ENCODE results near the gene EDN3. TPM values are rescaled to one million over a fixed set of nuclear protein-coding genes. Genes with fewer than 3 reads are reported as not detected.

The EDN3 gene
- total and polyA plus RNA-seq, 2 donors (not counting 3 experiments of a cell fraction or from before 2014, with no cell fraction given) = not detected

DNA sequence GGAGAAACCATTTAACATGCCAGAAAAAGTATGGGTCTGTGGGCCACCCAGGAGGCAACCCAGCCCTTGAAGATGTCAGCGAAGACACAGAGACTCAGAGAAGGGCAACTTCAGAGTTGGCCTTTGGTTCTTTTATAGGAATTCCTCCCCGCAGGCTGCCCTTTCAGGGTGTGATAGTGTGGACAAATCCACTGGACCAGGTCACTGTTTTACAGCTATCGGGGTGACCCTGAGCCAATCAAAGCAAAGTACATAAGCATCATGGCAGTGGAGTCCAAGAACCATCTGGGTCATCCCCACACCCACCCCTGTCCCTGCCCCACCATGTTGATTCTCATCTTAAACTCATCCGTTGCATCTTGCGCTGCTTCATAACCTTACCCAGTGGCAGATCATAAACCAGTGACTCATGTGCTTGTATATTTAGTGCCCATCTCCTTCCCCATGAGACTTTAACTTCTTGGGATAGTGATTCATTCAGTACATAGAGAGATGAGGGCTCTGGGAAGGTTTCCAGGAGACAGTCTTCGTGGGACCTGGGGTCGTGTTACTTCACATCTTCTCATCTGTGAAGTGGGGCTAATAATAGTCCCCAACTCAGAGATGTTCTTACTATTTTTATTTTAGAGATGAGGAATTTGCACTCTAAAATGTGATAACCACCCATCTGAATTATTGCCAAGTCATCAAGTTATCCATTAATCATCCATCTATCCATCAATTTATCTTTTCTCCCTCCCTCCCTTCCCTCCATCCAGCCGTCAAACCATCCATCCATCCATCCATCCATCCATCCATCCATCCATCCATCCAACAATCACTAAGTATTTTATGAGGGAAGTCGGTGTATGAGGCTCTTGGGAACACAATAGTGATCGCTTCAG lies 51.0 kb downstream of the EDN3 start:
- Histone ChIP-seq H3K4me3 (replicated peaks in 1 of 3; ENCODE audit: insufficient read depth in 1 of 3, low read depth in 1 of 3, low read length in 3 of 3) (no peak overlapping the region), H3K9me1 (replicated peaks; ENCODE audit: control insufficient read depth, extremely low read depth, insufficient read depth, low read length) (no peaks in the 10 kb centered on the region), H3K9ac (replicated peaks; ENCODE audit: extremely low read depth, insufficient read depth, low read length) (no peak overlapping the region), H3K36me3 (ENCODE audit: control insufficient read depth in 2 of 2, extremely low read depth in 1 of 2, insufficient read depth in 2 of 2, low read length in 2 of 2) (no peaks in the 10 kb centered on the region), H3K27ac (ENCODE audit: insufficient read depth, low read depth, low read length) (no peak overlapping the region), H3K79me2 (ENCODE audit: control insufficient read depth, insufficient read depth, low read length) (no peaks in the 10 kb centered on the region), H3K4me1 (ENCODE audit: control insufficient read depth, extremely low read depth, insufficient read depth, low read length) (no peaks in the 10 kb centered on the region), H3K4me2 (ENCODE audit: insufficient read depth, low read length) (no peak overlapping the region), H4K20me1 (replicated peaks; ENCODE audit: control insufficient read depth, extremely low read depth, insufficient read depth, low read length) (no peaks in the 10 kb centered on the region), H2AFZ (ENCODE audit: low read depth, low read length) (no peak overlapping the region), H3K27me3 (ENCODE audit: control insufficient read depth in 2 of 2, insufficient read depth in 2 of 2, low read length in 2 of 2) (no peaks in the 10 kb centered on the region), H3K9me3 (replicated peaks; ENCODE audit: control insufficient read depth, insufficient read depth, low read length) (no peaks in the 10 kb centered on the region)
- TF ChIP-seq GATA2 (IDR thresholded peaks at IDR 0.05; ENCODE audit: insufficient read depth, insufficient read length, low read depth, low read length) = no peak
- no peak for TF ChIP-seq CTCF (IDR thresholded peaks at IDR 0.05; ENCODE audit: extremely low read depth in 1 of 2, insufficient read depth in 1 of 2, low read depth in 1 of 2, low read length in 2 of 2)
- no peak for TF ChIP-seq MYC (IDR thresholded peaks at IDR 0.05; ENCODE audit: low read depth, low read length)
- BruUV-seq (replicated peaks) = no TSS peak
- FAIRE-seq (no peak), DNase-seq (ENCODE audit: low read depth, low spot score) (no peak)
- ChIA-PET CTCF (no interaction called here), POLR2A (no interaction called here)
- dilution Hi-C loops (cut with MboI; ENCODE audit: extremely low pct_ligation_motif_present, low sequenced_read_pairs) = no loop called here
- intact Hi-C loops (cut with micrococcal nuclease) = no loop called here

DNA sequence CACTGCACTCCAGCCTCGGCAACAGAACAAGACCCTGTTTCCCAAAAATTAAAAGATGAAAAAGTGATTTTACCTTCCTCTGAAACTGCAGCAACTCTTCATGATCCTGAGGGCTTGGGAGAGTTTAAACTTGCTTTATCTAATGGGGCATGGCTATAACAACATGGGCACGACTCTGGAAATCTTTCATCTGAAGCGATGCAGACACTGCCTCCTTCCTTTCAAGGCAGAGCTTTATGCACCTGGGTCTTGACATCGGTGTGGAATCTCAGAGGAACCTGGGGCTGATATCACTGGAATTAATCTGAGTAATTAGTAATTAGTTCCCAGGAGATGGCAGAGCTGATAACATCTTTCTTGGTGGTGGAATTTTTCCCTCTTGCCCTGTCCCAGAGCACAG lies 52.1 kb downstream of the EDN3 start:
- no peak overlapping the region for H3K4me2 ChIP-seq (ENCODE audit: insufficient read depth, low read length)
- H3K9me3 ChIP-seq (replicated peaks; ENCODE audit: control insufficient read depth, insufficient read depth, low read length) = no peaks in the 10 kb centered on the region
- no peak overlapping the region for H3K9ac ChIP-seq (replicated peaks; ENCODE audit: extremely low read depth, insufficient read depth, low read length)
- no peak overlapping the region for H2AFZ ChIP-seq (ENCODE audit: low read depth, low read length)
- dilution Hi-C loops (cut with MboI; ENCODE audit: extremely low pct_ligation_motif_present, low sequenced_read_pairs) = no loop called here
- no TSS peak for BruUV-seq (replicated peaks)
- intact Hi-C loops (cut with micrococcal nuclease) = no loop called here
- ChIA-PET POLR2A (no interaction called here), CTCF (no interaction called here)
- no peak for DNase-seq (ENCODE audit: low read depth, low spot score)
- H3K27me3 ChIP-seq (ENCODE audit: control insufficient read depth in 2 of 2, insufficient read depth in 2 of 2, low read length in 2 of 2) = no peaks in the 10 kb centered on the region
- H4K20me1 ChIP-seq (replicated peaks; ENCODE audit: control insufficient read depth, extremely low read depth, insufficient read depth, low read length) = no peaks in the 10 kb centered on the region
- no peaks in the 10 kb centered on the region for H3K4me1 ChIP-seq (ENCODE audit: control insufficient read depth, extremely low read depth, insufficient read depth, low read length)
- H3K36me3 ChIP-seq (ENCODE audit: control insufficient read depth in 2 of 2, extremely low read depth in 1 of 2, insufficient read depth in 2 of 2, low read length in 2 of 2) = no peaks in the 10 kb centered on the region
- TF ChIP-seq GATA2 (IDR thresholded peaks at IDR 0.05; ENCODE audit: insufficient read depth, insufficient read length, low read depth, low read length) (no peak), POLR2A (IDR thresholded peaks at IDR 0.05; ENCODE audit: low read depth, low read length) (no peak), MYC (IDR thresholded peaks at IDR 0.05; ENCODE audit: low read depth, low read length) (no peak), EZH2 (IDR thresholded peaks at IDR 0.05; ENCODE audit: borderline replicate concordance, low read depth, low read length, severe bottlenecking) (no peak), JUN (IDR thresholded peaks at IDR 0.05; ENCODE audit: borderline replicate concordance, insufficient read depth, insufficient read length, low read depth) (no peak), CTCF (IDR thresholded peaks at IDR 0.05; ENCODE audit: extremely low read depth in 1 of 2, insufficient read depth in 1 of 2, low read depth in 1 of 2, low read length in 2 of 2) (no peak), MAX (IDR thresholded peaks at IDR 0.05; ENCODE audit: insufficient read depth, insufficient read length) (no peak)
- no peak overlapping the region for H3K4me3 ChIP-seq (replicated peaks in 1 of 3; ENCODE audit: insufficient read depth in 1 of 3, low read depth in 1 of 3, low read length in 3 of 3)
- no peak overlapping the region for H3K27ac ChIP-seq (ENCODE audit: insufficient read depth, low read depth, low read length)
- FAIRE-seq = no peak
- no peaks in the 10 kb centered on the region for H3K9me1 ChIP-seq (replicated peaks; ENCODE audit: control insufficient read depth, extremely low read depth, insufficient read depth, low read length)
- H3K79me2 ChIP-seq (ENCODE audit: control insufficient read depth, insufficient read depth, low read length) = no peaks in the 10 kb centered on the region

Measured in endothelial cell of umbilical vein (primary cell).